SK-N-SH (cell line): ENCODE measurements around the gene RASAL2. TPM values are rescaled to one million over a fixed set of nuclear protein-coding genes. Genes with fewer than 3 reads are reported as not detected.

Experiments used
- CTCF ChIA-PET: fragments of 300-600, 350-600 bp; formaldehyde crosslinking; extraction: SDS; loops from one replicate; lab custom pipeline; 2021; lab: Yijun Ruan, JAX
- POLR2A ChIA-PET: fragments of 350-600 bp; sonication (Branson Sonifier 250); formaldehyde crosslinking; extraction: SDS; loops from one replicate; lab custom pipeline; 2020; ENCODE audit warnings: antibody characterized with exemption, inconsistent platforms; lab: Yijun Ruan, JAX
- DNase-seq: peaks from one replicate; pipeline ENCODE4 v3.0.0; 2012
- H2AFZ ChIP-seq: fragments of 200-600 bp; sonication (generic); 2 replicates; pipeline ENCODE4 v1.8.1; 2016; ENCODE audit warnings: antibody characterized with exemption, mild to moderate bottlenecking, low read depth
- H3F3A ChIP-seq: fragments of 200-600 bp; sonication (generic); replicated peaks from 2 replicates; pipeline ENCODE3; 2016; ENCODE audit warnings: antibody characterized with exemption, mild to moderate bottlenecking; ENCODE audit not compliant: insufficient read depth
- H3K27ac ChIP-seq, 2 experiments: fragments of 200-500 bp in 1 of 2; fragments of 200-600 bp in 1 of 2; sonication (Bioruptor generic) in 1 of 2; sonication (generic), shearing (Covaris generic) in 1 of 2; 2 replicates each; pipeline versions ENCODE4 v1.5.1 to v1.6.1; 2014 to 2016; ENCODE audit warnings: low read depth in 2 of 2, inconsistent platforms in 1 of 2, low read length in 1 of 2, mild to moderate bottlenecking in 1 of 2, mixed read lengths in 1 of 2
- H3K27me3 ChIP-seq: fragments of 200-600 bp; sonication (generic), shearing (Covaris generic); 2 replicates; pipeline ENCODE4 v1.6.1; 2016; ENCODE audit warnings: mixed run types; ENCODE audit not compliant: insufficient read depth
- H3K36me3 ChIP-seq, 2 experiments: fragments of 200-500 bp in 1 of 2; fragments of 200-600 bp in 1 of 2; sonication (Bioruptor generic) in 1 of 2; sonication (generic) in 1 of 2; replicated peaks in 1 of 2; 2 replicates each; pipeline versions ENCODE3 to v1.5.1; 2014 to 2016; ENCODE audit warnings: low read length in 1 of 2, mild to moderate bottlenecking in 1 of 2; ENCODE audit not compliant: insufficient read depth in 2 of 2, control insufficient read depth in 1 of 2
- H3K4me1 ChIP-seq, 2 experiments: fragments of 200-500 bp in 1 of 2; fragments of 200-600 bp in 1 of 2; sonication (Bioruptor generic) in 1 of 2; sonication (generic), shearing (Covaris generic) in 1 of 2; 2 replicates each; pipeline versions ENCODE4 v1.5.1 to v1.6.1; 2014 to 2016; ENCODE audit warnings: low read depth in 1 of 2, low read length in 1 of 2, mixed run types in 1 of 2; ENCODE audit not compliant: insufficient read depth in 2 of 2, control insufficient read depth in 1 of 2
- H3K4me2 ChIP-seq: fragments of 200-600 bp; sonication (generic), shearing (Covaris generic); 2 replicates; pipeline ENCODE4 v1.6.1; 2017; ENCODE audit warnings: mixed run types
- H3K4me3 ChIP-seq, 2 experiments: fragments of 200-500 bp in 1 of 2; fragments of 200-600 bp in 1 of 2; sonication (Bioruptor generic) in 1 of 2; sonication (generic), shearing (Covaris generic) in 1 of 2; 2 replicates each; pipeline versions ENCODE4 v1.5.1 to v1.8.1; 2014 to 2016; ENCODE audit warnings: low read depth in 2 of 2, inconsistent platforms in 1 of 2, low read length in 1 of 2, mild to moderate bottlenecking in 1 of 2, mixed read lengths in 1 of 2, moderate library complexity in 1 of 2
- H3K79me2 ChIP-seq: fragments of 200-600 bp; sonication (generic); 2 replicates; pipeline ENCODE4 v1.8.1; 2017; ENCODE audit warnings: mild to moderate bottlenecking; ENCODE audit not compliant: insufficient read depth
- H3K9ac ChIP-seq: fragments of 200-600 bp; sonication (generic); 2 replicates; pipeline ENCODE4 v1.6.1; 2017; ENCODE audit warnings: mixed run types
- H3K9me2 ChIP-seq: fragments of 200-600 bp; sonication (generic); 2 replicates; pipeline ENCODE4 v1.6.1; 2017; ENCODE audit warnings: mixed run types
- H3K9me3 ChIP-seq: fragments of 200-600 bp; sonication (generic); 2 replicates; pipeline ENCODE4 v1.6.1; 2017; ENCODE audit warnings: mixed run types, mild to moderate bottlenecking, moderate library complexity
- H4K20me1 ChIP-seq: fragments of 200-600 bp; sonication (generic); 2 replicates; pipeline ENCODE4 v1.6.1; 2017; ENCODE audit warnings: mild to moderate bottlenecking, mixed run types; ENCODE audit not compliant: insufficient read depth
- CHD2 ChIP-seq: fragments of 150-350 bp; IDR thresholded peaks from 2 replicates; pipeline ENCODE4 v1.6.1; 2018; ENCODE audit warnings: low read length; ENCODE audit not compliant: partially characterized antibody
- ELF1 ChIP-seq: IDR thresholded peaks from 2 replicates; pipeline ENCODE4 v1.4.0; 2012
- GABPA ChIP-seq: IDR thresholded peaks from 2 replicates; pipeline ENCODE4 v1.4.0; 2012; ENCODE audit warnings: low read depth, mild to moderate bottlenecking
- GATA2 ChIP-seq: sonication (generic); formaldehyde crosslinking; IDR thresholded peaks from 2 replicates; pipeline ENCODE4 v1.5.0; 2020; ENCODE audit warnings: mild to moderate bottlenecking, missing genetic modification reagents
- MEF2A ChIP-seq: IDR thresholded peaks from 2 replicates; pipeline ENCODE4 v1.4.0; 2012; ENCODE audit warnings: low read depth, borderline replicate concordance
- NRF1 ChIP-seq: IDR thresholded peaks from 2 replicates; pipeline ENCODE4 v1.6.1; 2012; ENCODE audit warnings: low read depth, mild to moderate bottlenecking, low read length
- RAD21 ChIP-seq: IDR thresholded peaks from 2 replicates; pipeline ENCODE4 v1.6.1; 2012; ENCODE audit warnings: mild to moderate bottlenecking, low read length
- RCOR1 ChIP-seq: fragments of 150-350 bp; IDR thresholded peaks from 2 replicates; pipeline ENCODE4 v1.6.1; 2017; ENCODE audit warnings: antibody characterized with exemption, low read length
- RFX5 ChIP-seq: IDR thresholded peaks from 2 replicates; pipeline ENCODE4 v1.6.1; 2012; ENCODE audit warnings: mild to moderate bottlenecking, improper control_type of control experiment, low read length
- SIN3A ChIP-seq: IDR thresholded peaks from 2 replicates; pipeline ENCODE4 v1.6.1; 2012; ENCODE audit warnings: low read depth, mild to moderate bottlenecking, low read length, moderate library complexity, borderline replicate concordance
- SMC3 ChIP-seq: IDR thresholded peaks from 2 replicates; pipeline ENCODE4 v1.6.1; 2012; ENCODE audit warnings: low read depth, low read length, improper control_type of control experiment
- TAF1 ChIP-seq: IDR thresholded peaks from 2 replicates; pipeline ENCODE4 v1.6.1; 2012; ENCODE audit warnings: low read depth, mild to moderate bottlenecking, low read length, moderate library complexity, borderline replicate concordance
- TCF12 ChIP-seq: IDR thresholded peaks from 2 replicates; pipeline ENCODE4 v1.4.0; 2012
- YY1 ChIP-seq: IDR thresholded peaks from 2 replicates; pipeline ENCODE4 v1.4.0; 2012; ENCODE audit warnings: low read depth, mild to moderate bottlenecking
- WGBS: methylation state at CpG from one replicate; pipeline ENCODE4 v1.1.6; 2017; ENCODE audit warnings: low lambda C conversion rate; 5-methylcytosine and 5-hydroxymethylcytosine counted together
- polyA plus RNA-seq, 3 experiments: library from polyadenylated mRNA; depleted of rRNA; stranded (reverse); fragments of >200 nt; gene quantifications; 2 replicates each; pipeline ENCODE4 v1.2.3, GENCODE V29; 2012
- TF ChIP-seq, protein P1 (sequence below): fragments of 150-350 bp; IDR thresholded peaks from 2 replicates; pipeline ENCODE4 v1.6.1; 2017; ENCODE audit warnings: antibody characterized with exemption, low read length, low read depth, borderline replicate concordance
- TF ChIP-seq, protein P2 (sequence below): IDR thresholded peaks from 2 replicates; pipeline ENCODE4 v1.4.0; 2012; ENCODE audit warnings: low read depth, borderline replicate concordance
- TF ChIP-seq, protein P3 (sequence below): IDR thresholded peaks from 2 replicates; pipeline ENCODE4 v1.4.0; 2012; ENCODE audit warnings: low read depth
- TF ChIP-seq, protein P4 (sequence below): fragments of 200-600 bp; sonication (generic); IDR thresholded peaks from 2 replicates; pipeline ENCODE4 v1.6.1; 2017; ENCODE audit warnings: antibody characterized with exemption, mild to moderate bottlenecking, moderate library complexity
- TF ChIP-seq, protein P5 (sequence below): IDR thresholded peaks from 2 replicates; pipeline ENCODE4 v1.4.0; 2012; ENCODE audit warnings: low read depth, borderline replicate concordance
- TF ChIP-seq, protein P6 (sequence below): IDR thresholded peaks from 2 replicates; pipeline ENCODE4; 2012

Gene RASAL2
- polyA plus RNA-seq, 1 of the 3 experiments (the other 2 are of a cell fraction), result 6.9 TPM

DNA sequence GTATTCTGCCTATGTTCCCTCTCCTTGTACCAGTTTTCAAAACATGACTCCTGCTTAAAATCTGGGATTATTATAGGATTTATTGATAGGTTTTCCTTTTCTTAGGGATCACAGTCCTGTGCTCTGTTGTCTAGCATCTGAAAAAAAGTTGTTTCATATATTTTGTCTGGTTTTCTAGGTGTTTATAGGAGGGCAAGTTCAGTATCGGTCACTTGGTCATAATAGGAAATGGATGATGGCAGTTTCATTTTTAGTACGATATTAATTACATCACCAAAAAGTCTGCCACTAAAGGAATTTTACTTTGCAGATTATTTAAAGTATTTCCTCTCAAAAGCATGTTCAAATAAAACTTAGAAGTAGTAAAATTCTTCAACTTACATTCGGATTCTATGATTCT is 94.4 kb downstream of the RASAL2 start:
- CTCF ChIA-PET, result interaction anchor here (1.1 to 4.8 kb wide), 4 partner anchors 10 to 167 kb away, joined by 3 to 52 read pairs (median 3); no protein-coding TSS in a partner anchor
- Histone ChIP-seq H3K4me2 (no peak overlapping the region), H2AFZ (no peak overlapping the region), H3K4me3 (no peak overlapping the region), H3K79me2 (peaks cover 72% of the 10 kb centered on the region), H3K36me3 (no peaks in the 10 kb centered on the region), H3K9ac (no peak overlapping the region), H3K27me3 (no peaks in the 10 kb centered on the region), H3K9me3 (no peaks in the 10 kb centered on the region), H3K4me1 (no peaks in the 10 kb centered on the region; a peak in 1 of 4 replicates), H3K9me2 (no peaks in the 10 kb centered on the region), H4K20me1 (no peaks in the 10 kb centered on the region), H3K27ac (no peak overlapping the region), H3F3A (peaks cover 24% of the 10 kb centered on the region)
- POLR2A ChIA-PET, result no interaction called here
- WGBS, result 93% methylated on average over 3 of the region's 3 CpGs
- TF ChIP-seq SIN3A, result no peak
- TF ChIP-seq, protein P1, sequence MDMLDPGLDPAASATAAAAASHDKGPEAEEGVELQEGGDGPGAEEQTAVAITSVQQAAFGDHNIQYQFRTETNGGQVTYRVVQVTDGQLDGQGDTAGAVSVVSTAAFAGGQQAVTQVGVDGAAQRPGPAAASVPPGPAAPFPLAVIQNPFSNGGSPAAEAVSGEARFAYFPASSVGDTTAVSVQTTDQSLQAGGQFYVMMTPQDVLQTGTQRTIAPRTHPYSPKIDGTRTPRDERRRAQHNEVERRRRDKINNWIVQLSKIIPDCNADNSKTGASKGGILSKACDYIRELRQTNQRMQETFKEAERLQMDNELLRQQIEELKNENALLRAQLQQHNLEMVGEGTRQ, result no peak
- TF ChIP-seq GABPA, result no peak
- TF ChIP-seq, protein P2, sequence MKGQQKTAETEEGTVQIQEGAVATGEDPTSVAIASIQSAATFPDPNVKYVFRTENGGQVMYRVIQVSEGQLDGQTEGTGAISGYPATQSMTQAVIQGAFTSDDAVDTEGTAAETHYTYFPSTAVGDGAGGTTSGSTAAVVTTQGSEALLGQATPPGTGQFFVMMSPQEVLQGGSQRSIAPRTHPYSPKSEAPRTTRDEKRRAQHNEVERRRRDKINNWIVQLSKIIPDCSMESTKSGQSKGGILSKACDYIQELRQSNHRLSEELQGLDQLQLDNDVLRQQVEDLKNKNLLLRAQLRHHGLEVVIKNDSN, result no peak
- TF ChIP-seq, protein P3, sequence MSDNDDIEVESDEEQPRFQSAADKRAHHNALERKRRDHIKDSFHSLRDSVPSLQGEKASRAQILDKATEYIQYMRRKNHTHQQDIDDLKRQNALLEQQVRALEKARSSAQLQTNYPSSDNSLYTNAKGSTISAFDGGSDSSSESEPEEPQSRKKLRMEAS, result no peak
- no peak for DNase-seq

DNA sequence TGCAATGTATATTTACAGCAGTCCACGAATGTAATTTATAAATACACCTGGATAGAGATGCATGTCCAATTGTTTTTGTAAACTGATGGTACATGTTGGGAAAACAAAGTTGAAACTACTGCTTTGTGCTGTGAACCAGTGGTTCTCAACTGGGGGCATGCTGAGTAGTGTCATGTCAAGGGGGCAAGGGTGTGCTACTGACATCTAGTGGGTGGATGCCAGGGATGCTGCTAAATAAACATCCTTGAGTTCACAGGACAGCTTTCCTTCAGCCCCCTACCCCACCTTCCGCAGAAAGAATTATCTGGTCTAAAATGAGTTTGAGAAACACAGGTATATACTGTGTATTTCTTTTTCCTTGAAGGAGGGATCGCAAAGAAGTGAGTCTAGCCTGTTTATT is 95.9 kb downstream of the RASAL2 start:
- POLR2A ChIA-PET, result no interaction called here
- Histone ChIP-seq H3K27ac (no peak overlapping the region), H3K4me3 (no peak overlapping the region), H3K9me3 (no peaks in the 10 kb centered on the region), H4K20me1 (no peaks in the 10 kb centered on the region), H3K79me2 (peaks cover 72% of the 10 kb centered on the region), H3K36me3 (no peaks in the 10 kb centered on the region), H3K4me2 (no peak overlapping the region), H3K27me3 (no peaks in the 10 kb centered on the region), H3K9me2 (no peaks in the 10 kb centered on the region), H3K4me1 (no peaks in the 10 kb centered on the region; a peak in 1 of 4 replicates), H3K9ac (no peak overlapping the region), H2AFZ (no peak overlapping the region), H3F3A (peaks cover 20% of the 10 kb centered on the region)
- 92% methylated on average over 3 of the region's 3 CpGs for WGBS
- TF ChIP-seq, protein P4, sequence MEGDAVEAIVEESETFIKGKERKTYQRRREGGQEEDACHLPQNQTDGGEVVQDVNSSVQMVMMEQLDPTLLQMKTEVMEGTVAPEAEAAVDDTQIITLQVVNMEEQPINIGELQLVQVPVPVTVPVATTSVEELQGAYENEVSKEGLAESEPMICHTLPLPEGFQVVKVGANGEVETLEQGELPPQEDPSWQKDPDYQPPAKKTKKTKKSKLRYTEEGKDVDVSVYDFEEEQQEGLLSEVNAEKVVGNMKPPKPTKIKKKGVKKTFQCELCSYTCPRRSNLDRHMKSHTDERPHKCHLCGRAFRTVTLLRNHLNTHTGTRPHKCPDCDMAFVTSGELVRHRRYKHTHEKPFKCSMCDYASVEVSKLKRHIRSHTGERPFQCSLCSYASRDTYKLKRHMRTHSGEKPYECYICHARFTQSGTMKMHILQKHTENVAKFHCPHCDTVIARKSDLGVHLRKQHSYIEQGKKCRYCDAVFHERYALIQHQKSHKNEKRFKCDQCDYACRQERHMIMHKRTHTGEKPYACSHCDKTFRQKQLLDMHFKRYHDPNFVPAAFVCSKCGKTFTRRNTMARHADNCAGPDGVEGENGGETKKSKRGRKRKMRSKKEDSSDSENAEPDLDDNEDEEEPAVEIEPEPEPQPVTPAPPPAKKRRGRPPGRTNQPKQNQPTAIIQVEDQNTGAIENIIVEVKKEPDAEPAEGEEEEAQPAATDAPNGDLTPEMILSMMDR, result peak; percentile 61
- TF ChIP-seq SMC3 (peak; percentile 79), TAF1 (no peak), TCF12 (no peak), YY1 (no peak), CHD2 (no peak), RCOR1 (no peak), ELF1 (no peak), MEF2A (no peak), NRF1 (0 out of 2 replicates have a peak, but pooled peaks have one; percentile 5), RFX5 (no peak), GATA2 (no peak), RAD21 (peak; percentile 82)
- TF ChIP-seq, protein P1, result no peak
- TF ChIP-seq, protein P5, sequence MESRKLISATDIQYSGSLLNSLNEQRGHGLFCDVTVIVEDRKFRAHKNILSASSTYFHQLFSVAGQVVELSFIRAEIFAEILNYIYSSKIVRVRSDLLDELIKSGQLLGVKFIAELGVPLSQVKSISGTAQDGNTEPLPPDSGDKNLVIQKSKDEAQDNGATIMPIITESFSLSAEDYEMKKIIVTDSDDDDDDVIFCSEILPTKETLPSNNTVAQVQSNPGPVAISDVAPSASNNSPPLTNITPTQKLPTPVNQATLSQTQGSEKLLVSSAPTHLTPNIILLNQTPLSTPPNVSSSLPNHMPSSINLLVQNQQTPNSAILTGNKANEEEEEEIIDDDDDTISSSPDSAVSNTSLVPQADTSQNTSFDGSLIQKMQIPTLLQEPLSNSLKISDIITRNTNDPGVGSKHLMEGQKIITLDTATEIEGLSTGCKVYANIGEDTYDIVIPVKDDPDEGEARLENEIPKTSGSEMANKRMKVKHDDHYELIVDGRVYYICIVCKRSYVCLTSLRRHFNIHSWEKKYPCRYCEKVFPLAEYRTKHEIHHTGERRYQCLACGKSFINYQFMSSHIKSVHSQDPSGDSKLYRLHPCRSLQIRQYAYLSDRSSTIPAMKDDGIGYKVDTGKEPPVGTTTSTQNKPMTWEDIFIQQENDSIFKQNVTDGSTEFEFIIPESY, result no peak
- TF ChIP-seq, protein P6, sequence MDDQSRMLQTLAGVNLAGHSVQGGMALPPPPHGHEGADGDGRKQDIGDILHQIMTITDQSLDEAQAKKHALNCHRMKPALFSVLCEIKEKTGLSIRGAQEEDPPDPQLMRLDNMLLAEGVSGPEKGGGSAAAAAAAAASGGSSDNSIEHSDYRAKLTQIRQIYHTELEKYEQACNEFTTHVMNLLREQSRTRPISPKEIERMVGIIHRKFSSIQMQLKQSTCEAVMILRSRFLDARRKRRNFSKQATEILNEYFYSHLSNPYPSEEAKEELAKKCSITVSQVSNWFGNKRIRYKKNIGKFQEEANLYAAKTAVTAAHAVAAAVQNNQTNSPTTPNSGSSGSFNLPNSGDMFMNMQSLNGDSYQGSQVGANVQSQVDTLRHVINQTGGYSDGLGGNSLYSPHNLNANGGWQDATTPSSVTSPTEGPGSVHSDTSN, result no peak
- TF ChIP-seq, protein P3, result no peak
- CTCF ChIA-PET, result interaction anchor here (0.6 to 4.8 kb wide), 11 partner anchors 11 to 242 kb away, joined by 3 to 52 read pairs (median 4); partner anchors contain the start of gene RASAL2
- peak; percentile 57 for DNase-seq
